Prostate gland (tissue), 2 donors: ENCODE measurements around the gene URI1. TPM values are rescaled to one million over a fixed set of nuclear protein-coding genes. Genes with fewer than 3 reads are reported as not detected.

Experiments
- DNase-seq: peaks from one replicate; pipeline ENCODE4 v3.0.0-alpha.2; 2019; ENCODE audit warnings: low spot score
- H3K27ac ChIP-seq, 2 donors: fragments of 200-600 bp; sonication (generic); 2 replicates each; pipeline ENCODE4 v1.5.1; 2017 to 2019
- H3K27me3 ChIP-seq: fragments of 200-600 bp; sonication (generic); replicated peaks from 2 replicates; pipeline ENCODE4 v1.5.1; 2019; ENCODE audit not compliant: insufficient read depth
- H3K36me3 ChIP-seq, 2 donors: fragments of 200-600 bp; sonication (generic); 1 replicate in 1 of 2; 2 replicates in 1 of 2; pipeline versions ENCODE4 v1.5.1 to v1.8.1; 2017 to 2019
- H3K4me1 ChIP-seq: fragments of 200-600 bp; sonication (generic); replicated peaks from 2 replicates; pipeline ENCODE4 v1.5.1; 2019
- H3K4me3 ChIP-seq, 2 donors: fragments of 200-600 bp; sonication (generic); 2 replicates each; pipeline ENCODE4 v1.5.1; 2017 to 2019
- H3K9me3 ChIP-seq: fragments of 200-600 bp; sonication (generic); 2 replicates; pipeline ENCODE4 v1.5.1; 2017
- CTCF ChIP-seq, 4 experiments: fragments of 200-600 bp in 2 of 4; fragments of 450-650 bp in 2 of 4; sonication (generic) in 2 of 4; IDR thresholded peaks; 1 replicate in 3 of 4; 2 replicates in 1 of 4; pipeline ENCODE4 v1.5.1; 2016 to 2019; ENCODE audit warnings: antibody characterized with exemption in 4 of 4, mild to moderate bottlenecking in 2 of 4, moderate library complexity in 2 of 4
- POLR2A ChIP-seq: fragments of 450-650 bp; IDR thresholded peaks from one replicate; pipeline ENCODE4 v1.6.1; 2016; ENCODE audit warnings: antibody characterized with exemption, mild to moderate bottlenecking
- POLR2AphosphoS5 ChIP-seq: sonication (generic); formaldehyde crosslinking; IDR thresholded peaks from one replicate; pipeline ENCODE4 v1.6.1; 2017; ENCODE audit warnings: antibody characterized with exemption
- WGBS: methylation state at CpG from one replicate; pipeline ENCODE4 v1.1.5; 2018; 5-methylcytosine and 5-hydroxymethylcytosine counted together
- intact Hi-C: fragments of 100-400 bp; cut with DNase I; formaldehyde crosslinking; loops from one replicate; pipeline ENCODE4 v1.14.2; 2022
- total RNA-seq, 2 donors: library from RNA; depleted of rRNA; stranded (reverse); fragments of >200 nt; gene quantifications; one replicate each; pipeline ENCODE4 v1.1.0, GENCODE V29; 2016

URI1 gene
- total RNA-seq, 2 donors from 2014 or later = 48.2 to 71.0 TPM

GRCh38 chr19:29940971-29941585 is 961 bp upstream of the URI1 start:
- Histone ChIP-seq H3K9me3 (no peaks in the 10 kb centered on the region), H3K36me3 (no peaks in the 10 kb centered on the region), H3K27me3 (no peaks in the 10 kb centered on the region), H3K4me3 (no peak overlapping the region), H3K27ac (no peak overlapping the region), H3K4me1 (peaks cover 12% of the 10 kb centered on the region)
- no peak for TF ChIP-seq POLR2A
- no peak for TF ChIP-seq POLR2AphosphoS5
- TF ChIP-seq CTCF (IDR thresholded peaks at IDR 0.05) = no peak
- no peak for DNase-seq
- intact Hi-C loops = loop anchor here (5.0 kb wide), 1 partner anchor 99 kb away; no protein-coding TSS in a partner anchor
- 61% methylated on average over 9 of the region's 9 CpGs for WGBS

GRCh38 chr19:29942404-29943261 is 594 bp downstream of the URI1 start:
- intact Hi-C loops = loop anchor here (5.0 kb wide), 1 partner anchor 100 kb away; no protein-coding TSS in a partner anchor
- 3% methylated on average over 29 of the region's 79 CpGs for WGBS
- Histone ChIP-seq H3K27ac (peak overlapping the region; percentile 58 to 72), H3K36me3 (no peaks in the 10 kb centered on the region), H3K4me1 (peaks cover 12% of the 10 kb centered on the region), H3K9me3 (no peaks in the 10 kb centered on the region), H3K4me3 (peak overlapping the region; percentile 68 to 73), H3K27me3 (no peaks in the 10 kb centered on the region)
- TF ChIP-seq POLR2A (no peak), CTCF (IDR thresholded peaks at IDR 0.05) (no peak), POLR2AphosphoS5 (no peak)
- peak; percentile 53 for DNase-seq

GRCh38 chr19:29943615-29944014 is 1.6 kb downstream of the URI1 start:
- Histone ChIP-seq H3K27me3 (no peaks in the 10 kb centered on the region), H3K4me3 (peak overlapping the region in 1 of 2 donors; percentile 68), H3K4me1 (peaks cover 12% of the 10 kb centered on the region), H3K27ac (no peak overlapping the region), H3K9me3 (no peaks in the 10 kb centered on the region), H3K36me3 (no peaks in the 10 kb centered on the region)
- intact Hi-C loops = loop anchor here (5.0 kb wide), 1 partner anchor 101 kb away; no protein-coding TSS in a partner anchor
- WGBS = 71% methylated on average over 8 of the region's 8 CpGs
- TF ChIP-seq CTCF (IDR thresholded peaks at IDR 0.05) (no peak), POLR2A (no peak), POLR2AphosphoS5 (no peak)
- DNase-seq = no peak

GRCh38 chr19:29944390-29945012 is 2.5 kb downstream of the URI1 start:
- Histone ChIP-seq H3K27ac (peak overlapping the region; percentile 18 to 43), H3K4me3 (no peak overlapping the region), H3K4me1 (peaks cover 12% of the 10 kb centered on the region), H3K27me3 (no peaks in the 10 kb centered on the region), H3K36me3 (no peaks in the 10 kb centered on the region), H3K9me3 (no peaks in the 10 kb centered on the region)
- intact Hi-C loops = loop anchor here (5.0 kb wide), 1 partner anchor 102 kb away; no protein-coding TSS in a partner anchor
- TF ChIP-seq CTCF (IDR thresholded peaks at IDR 0.05) (no peak), POLR2A (no peak), POLR2AphosphoS5 (no peak)
- 39% methylated on average over 8 of the region's 8 CpGs for WGBS
- no peak for DNase-seq
